NB4 (cell line): ENCODE measurements around the gene TTC13.

Experiments
- DNase-seq: peaks from one replicate; pipeline ENCODE4 v3.0.0; 2010; ENCODE audit warnings: low read depth
- H3K4me3 ChIP-seq: one replicate; pipeline ENCODE4 v1.5.1; 2011; ENCODE audit warnings: mild to moderate bottlenecking, low read depth, low read length, moderate library complexity
- MYC ChIP-seq: IDR thresholded peaks from 2 replicates; pipeline ENCODE4 v1.6.1; 2011; ENCODE audit warnings: low read depth, low read length
- POLR2A ChIP-seq: IDR thresholded peaks from 2 replicates; pipeline ENCODE4 v1.6.1; 2011; ENCODE audit warnings: mild to moderate bottlenecking; ENCODE audit not compliant: insufficient read length; ENCODE audit errors: extremely low read depth
- TF ChIP-seq, protein P1 (sequence below): IDR thresholded peaks from one replicate; pipeline ENCODE4 v1.5.1; 2012; ENCODE audit warnings: low read depth, low read length
- TF ChIP-seq, protein P2 (sequence below): IDR thresholded peaks from 2 replicates; pipeline ENCODE4 v1.6.1; 2011; ENCODE audit warnings: low read depth, low read length

Gene TTC13

GRCh38 chr1:230936475-230936874 is 42.2 kb downstream of the TTC13 start:
- no peak for TF ChIP-seq POLR2A
- TF ChIP-seq, protein P1, sequence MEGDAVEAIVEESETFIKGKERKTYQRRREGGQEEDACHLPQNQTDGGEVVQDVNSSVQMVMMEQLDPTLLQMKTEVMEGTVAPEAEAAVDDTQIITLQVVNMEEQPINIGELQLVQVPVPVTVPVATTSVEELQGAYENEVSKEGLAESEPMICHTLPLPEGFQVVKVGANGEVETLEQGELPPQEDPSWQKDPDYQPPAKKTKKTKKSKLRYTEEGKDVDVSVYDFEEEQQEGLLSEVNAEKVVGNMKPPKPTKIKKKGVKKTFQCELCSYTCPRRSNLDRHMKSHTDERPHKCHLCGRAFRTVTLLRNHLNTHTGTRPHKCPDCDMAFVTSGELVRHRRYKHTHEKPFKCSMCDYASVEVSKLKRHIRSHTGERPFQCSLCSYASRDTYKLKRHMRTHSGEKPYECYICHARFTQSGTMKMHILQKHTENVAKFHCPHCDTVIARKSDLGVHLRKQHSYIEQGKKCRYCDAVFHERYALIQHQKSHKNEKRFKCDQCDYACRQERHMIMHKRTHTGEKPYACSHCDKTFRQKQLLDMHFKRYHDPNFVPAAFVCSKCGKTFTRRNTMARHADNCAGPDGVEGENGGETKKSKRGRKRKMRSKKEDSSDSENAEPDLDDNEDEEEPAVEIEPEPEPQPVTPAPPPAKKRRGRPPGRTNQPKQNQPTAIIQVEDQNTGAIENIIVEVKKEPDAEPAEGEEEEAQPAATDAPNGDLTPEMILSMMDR = no peak
- TF ChIP-seq, protein P2, sequence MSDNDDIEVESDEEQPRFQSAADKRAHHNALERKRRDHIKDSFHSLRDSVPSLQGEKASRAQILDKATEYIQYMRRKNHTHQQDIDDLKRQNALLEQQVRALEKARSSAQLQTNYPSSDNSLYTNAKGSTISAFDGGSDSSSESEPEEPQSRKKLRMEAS = no peak
- no peak for TF ChIP-seq MYC
- no peak for DNase-seq
- no peak overlapping the region for H3K4me3 ChIP-seq

DNA sequence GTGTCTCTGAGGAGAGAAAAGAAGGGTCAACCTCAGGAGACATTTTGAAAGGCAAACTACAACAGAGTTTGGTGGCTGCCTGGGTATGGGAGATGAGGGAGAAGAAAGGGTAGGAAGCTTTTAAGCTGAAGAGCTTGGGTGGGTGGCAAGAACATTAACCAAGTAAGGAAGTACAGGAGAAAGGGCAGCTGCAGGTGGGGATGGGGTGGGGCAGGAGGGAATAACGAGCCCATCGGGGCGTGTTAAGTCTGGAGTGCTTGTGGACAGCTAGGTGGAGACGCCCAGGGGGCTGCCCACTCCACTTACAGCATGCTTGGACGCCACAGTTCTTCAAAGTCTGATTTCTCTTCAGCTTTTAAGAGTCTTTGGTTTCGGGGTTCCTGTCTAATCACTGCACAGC is 42.8 kb downstream of the TTC13 start:
- TF ChIP-seq, protein P1 = no peak
- TF ChIP-seq MYC (no peak), POLR2A (no peak)
- TF ChIP-seq, protein P2 = no peak
- no peak overlapping the region for H3K4me3 ChIP-seq
- DNase-seq = no peak

DNA sequence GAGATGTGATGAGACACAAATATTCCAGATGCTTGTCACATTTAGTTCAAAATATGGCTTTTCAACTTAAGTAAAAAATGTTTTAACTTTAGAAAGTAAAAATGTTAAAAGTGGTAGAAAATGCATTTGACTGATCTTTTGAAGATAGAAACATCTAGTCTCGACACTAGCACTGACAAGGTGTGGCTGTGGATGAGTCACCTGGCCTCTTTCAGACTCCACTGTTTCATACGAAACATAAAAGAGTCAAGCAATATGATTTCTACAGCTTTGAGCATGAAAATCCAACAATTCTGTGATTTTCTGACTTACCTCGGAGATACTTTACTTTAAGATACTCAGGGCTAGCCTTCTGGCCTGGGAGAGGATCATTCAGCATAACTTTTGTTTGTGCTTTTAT is 47.7 kb downstream of the TTC13 start:
- H3K4me3 ChIP-seq = no peak overlapping the region
- no peak for DNase-seq
- TF ChIP-seq, protein P2 = no peak
- TF ChIP-seq MYC (no peak), POLR2A (no peak)
- TF ChIP-seq, protein P1 = no peak

DNA sequence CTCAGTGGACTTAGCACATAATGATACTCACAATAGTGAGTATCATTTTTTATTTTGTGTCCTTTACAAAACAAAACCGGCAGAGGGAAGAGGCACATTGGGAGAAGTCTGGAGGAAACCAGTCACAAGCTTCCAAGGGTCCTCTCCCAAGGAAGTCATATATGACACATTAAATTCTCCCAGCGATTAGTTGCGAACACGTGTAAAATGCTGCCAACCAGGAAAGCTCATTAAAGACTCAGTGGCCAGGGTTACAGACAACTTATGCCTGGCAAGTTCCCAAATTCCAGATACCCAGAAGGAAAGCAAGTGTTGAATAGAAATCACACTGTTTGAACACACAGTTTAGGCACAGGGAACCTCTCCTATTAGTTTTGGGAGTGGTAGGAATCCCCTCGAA is 52.5 kb downstream of the TTC13 start:
- TF ChIP-seq, protein P1 = no peak
- TF ChIP-seq MYC (no peak), POLR2A (no peak)
- TF ChIP-seq, protein P2 = no peak
- no peak for DNase-seq
- no peak overlapping the region for H3K4me3 ChIP-seq

DNA sequence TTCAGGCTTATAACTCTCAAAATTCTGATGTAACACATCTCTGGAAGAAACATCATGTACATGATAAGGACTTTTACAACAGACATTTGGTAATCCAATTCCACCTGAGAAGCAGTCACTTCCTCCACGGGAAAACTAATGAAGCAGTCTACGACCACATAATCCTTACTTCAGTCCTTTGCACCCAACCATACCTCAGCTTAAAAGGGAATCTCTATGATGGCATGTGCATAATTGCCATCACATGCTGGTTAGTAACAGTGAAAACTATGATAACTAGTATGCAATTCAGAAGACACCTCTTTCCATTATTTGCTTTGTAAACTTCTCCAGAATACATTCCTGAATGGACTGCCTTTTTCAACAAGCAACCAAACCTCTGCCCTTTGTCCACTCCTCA is 53.1 kb downstream of the TTC13 start:
- TF ChIP-seq, protein P1 = no peak
- TF ChIP-seq, protein P2 = no peak
- H3K4me3 ChIP-seq = no peak overlapping the region
- no peak for DNase-seq

GRCh38 chr1:230923176-230923575 is 55.5 kb downstream of the TTC13 start:
- TF ChIP-seq, protein P1 = no peak
- TF ChIP-seq MYC = no peak
- TF ChIP-seq POLR2A = no peak
- no peak overlapping the region for H3K4me3 ChIP-seq
- no peak for DNase-seq
